ENCODE measurements around the gene ATG9A. TPM values are rescaled to one million over a fixed set of nuclear protein-coding genes. Genes with fewer than 3 reads are reported as not detected.

ATG9A gene
- total and polyA plus RNA-seq, 2 of the 8 experiments (the other 6 are each of a cell fraction or from before 2014, with no cell fraction given): 43.6 to 66.8 TPM

DNA sequence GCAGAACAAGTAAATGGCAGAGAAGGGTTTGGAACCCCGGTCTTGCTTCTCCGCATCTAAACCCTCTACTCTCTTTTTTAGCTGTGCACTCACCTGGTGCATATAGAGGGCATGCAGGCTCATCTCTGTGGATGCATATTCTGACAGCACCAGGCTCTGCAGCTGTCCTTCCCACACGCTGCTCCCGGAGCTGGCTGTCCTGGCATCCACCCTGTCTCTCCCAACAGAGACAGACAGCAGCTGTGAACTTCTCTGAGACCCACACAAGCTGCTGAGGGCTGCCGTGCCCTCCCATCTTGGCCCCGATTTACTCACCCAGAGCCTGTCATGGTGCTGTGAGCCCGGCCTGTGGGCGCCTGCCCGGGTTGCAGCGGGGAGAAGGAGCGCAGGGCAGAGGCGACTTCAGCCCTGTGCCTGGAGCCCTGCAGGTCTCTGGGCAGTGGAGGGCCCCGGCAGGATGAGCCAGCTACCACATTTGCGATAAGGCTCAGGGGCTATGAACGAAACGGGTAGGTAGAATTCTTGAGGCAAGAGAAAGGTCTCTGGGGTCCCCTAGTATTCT, 7.4 kb downstream of the ATG9A start (continued):
- TF ChIP-seq CHD2 (IDR thresholded peaks at IDR 0.05; ENCODE audit: low read length): no peak
